ENCODE results near the gene GYG1. TPM values are rescaled to one million over a fixed set of nuclear protein-coding genes. Genes with fewer than 3 reads are reported as not detected.

GYG1 gene
- total RNA-seq, 2 donors from 2014 or later: 10.7 to 12.8 TPM

- Mint-ChIP-seq H3K36me3 (peaks cover 13 to 28% of the 10 kb centered on the region in 2 donors), H3K9me3 (peaks cover 0 to 11% of the 10 kb centered on the region in 2 donors), H3K27ac (no peak overlapping the region)
- no peak for DNase-seq (ENCODE audit: low spot score in 2 of 2)
- no peak for ATAC-seq
Observed at GRCh38 chr3:149026718-149027117, 35.4 kb downstream of the GYG1 start.

- Mint-ChIP-seq H3K9me3 (no peaks in the 10 kb centered on the region), H3K27ac (peak overlapping the region in 1 of 2 donors; percentile 25), H3K36me3 (peaks cover 0 to 6% of the 10 kb centered on the region in 2 donors)
- ATAC-seq (no peak), DNase-seq (ENCODE audit: low spot score in 2 of 2) (no peak)
Observed at GRCh38 chr3:149031096-149031495, 39.8 kb downstream of the GYG1 start.

GRCh38 chr3:149037684-149038083, 46.3 kb downstream of the GYG1 start:
- DNase-seq (ENCODE audit: low spot score in 2 of 2) (no peak), ATAC-seq (no peak)
- Mint-ChIP-seq H3K9me3 (no peaks in the 10 kb centered on the region), H3K27ac (no peak overlapping the region), H3K36me3 (peaks cover 8 to 11% of the 10 kb centered on the region in 2 donors)

- no peak for DNase-seq (ENCODE audit: low spot score in 2 of 2)
- Mint-ChIP-seq H3K27ac (no peak overlapping the region), H3K36me3 (peaks cover 8 to 11% of the 10 kb centered on the region in 2 donors), H3K9me3 (no peaks in the 10 kb centered on the region)
- no peak for ATAC-seq
Observed at GRCh38 chr3:149038322-149038721, 47.0 kb downstream of the GYG1 start.

- DNase-seq (ENCODE audit: low spot score in 2 of 2) (no peak), ATAC-seq (peak; percentile 91 to 93)
- Mint-ChIP-seq H3K9me3 (no peaks in the 10 kb centered on the region), H3K27ac (peak overlapping the region; percentile 18 to 28), H3K36me3 (peaks cover 8 to 11% of the 10 kb centered on the region in 2 donors)
Observed at GRCh38 chr3:149042789-149043386, 51.5 kb downstream of the GYG1 start.

- H3K27ac Mint-ChIP-seq: no peak overlapping the region
- H3K9me3 Mint-ChIP-seq: no peaks in the 10 kb centered on the region
- DNase-seq (ENCODE audit: low spot score in 2 of 2) (no peak), ATAC-seq (peak in 1 of 2 donors; percentile 35)
- H3K36me3 Mint-ChIP-seq: peaks cover 7 to 8% of the 10 kb centered on the region in 2 donors
Observed at GRCh38 chr3:149044339-149045083, 53.2 kb downstream of the GYG1 start.

- peaks cover 16 to 28% of the 10 kb centered on the region in 2 donors for H3K36me3 Mint-ChIP-seq
- ATAC-seq (no peak), DNase-seq (ENCODE audit: low spot score in 2 of 2) (no peak)
- no peak overlapping the region for H3K27ac Mint-ChIP-seq
- peaks cover 5 to 9% of the 10 kb centered on the region in 2 donors for H3K9me3 Mint-ChIP-seq
Observed at GRCh38 chr3:149055575-149055974, 64.2 kb downstream of the GYG1 start.

GRCh38 chr3:149058198-149058597, 66.9 kb downstream of the GYG1 start:
- ATAC-seq (no peak), DNase-seq (ENCODE audit: low spot score in 2 of 2) (no peak)
- Mint-ChIP-seq H3K9me3 (peaks cover 5 to 9% of the 10 kb centered on the region in 2 donors), H3K36me3 (peaks cover 9 to 22% of the 10 kb centered on the region in 2 donors), H3K27ac (no peak overlapping the region)

GRCh38 chr3:149058602-149059001, 67.3 kb downstream of the GYG1 start:
- DNase-seq (ENCODE audit: low spot score in 2 of 2) (no peak), ATAC-seq (no peak)
- peaks cover 5 to 7% of the 10 kb centered on the region in 2 donors for H3K9me3 Mint-ChIP-seq
- no peak overlapping the region for H3K27ac Mint-ChIP-seq
- H3K36me3 Mint-ChIP-seq: peaks cover 6 to 19% of the 10 kb centered on the region in 2 donors

GRCh38 chr3:149061776-149062175, 70.4 kb downstream of the GYG1 start:
- DNase-seq (ENCODE audit: low spot score in 2 of 2): no peak
- no peak for ATAC-seq
- no peaks in the 10 kb centered on the region for H3K36me3 Mint-ChIP-seq
- H3K9me3 Mint-ChIP-seq: no peaks in the 10 kb centered on the region
- no peak overlapping the region for H3K27ac Mint-ChIP-seq

GRCh38 chr3:149067883-149068282, 76.5 kb downstream of the GYG1 start:
- H3K27ac Mint-ChIP-seq: peak overlapping the region in 1 of 2 donors; percentile 60
- H3K36me3 Mint-ChIP-seq: no peaks in the 10 kb centered on the region
- ATAC-seq (no peak), DNase-seq (ENCODE audit: low spot score in 2 of 2) (no peak)
- no peaks in the 10 kb centered on the region for H3K9me3 Mint-ChIP-seq

Other genes with a start within 250 kb of the GYG1 start
- not detected for gene CPB1, start 163.7 kb upstream of the GYG1 start, total RNA-seq
- under 1 TPM in 1 of 2 donors, not detected in 1; 0.16 TPM for gene CPA3, start 126.2 kb upstream of the GYG1 start, total RNA-seq
- gene HLTF, start 95.0 kb downstream of the GYG1 start, total RNA-seq: 10 to 100 TPM; 24.9 to 35.8 TPM
- 10 to 100 TPM; 22.3 to 23.2 TPM for gene HPS3, start 138.1 kb downstream of the GYG1 start, total RNA-seq
- gene CP, start 230.3 kb downstream of the GYG1 start, total RNA-seq: not detected